SU-DHL-6 (cell line): Measurements from ENCODE around the gene IGSF8.
"Not testable (repeated sequence)": the region's sequence is repeated elsewhere in the genome, so short reads cannot be mapped to it uniquely, and the experiment has no call there.

Experiments
- CTCF ChIP-seq: fragments of 200-600 bp; sonication (generic); IDR thresholded peaks from one replicate; pipeline ENCODE4 v1.5.1; 2017; ENCODE audit warnings: antibody characterized with exemption, mild to moderate bottlenecking, low read length, moderate library complexity; ENCODE audit not compliant: insufficient read depth, poor library complexity, severe bottlenecking
- EZH2phosphoT487 ChIP-seq: fragments of 200-600 bp; sonication (generic), shearing (Covaris generic); conservative IDR thresholded peaks from 2 replicates; pipeline ENCODE4 v1.6.1; 2018; ENCODE audit warnings: mild to moderate bottlenecking, antibody characterized with exemption, low read length, moderate library complexity, mixed read lengths

- TF ChIP-seq EZH2phosphoT487, CTCF: not testable (repeated sequence)
Observed at GRCh38 chr1:160111462-160111861, 13.0 kb upstream of the IGSF8 start.
